MV-4-11 (cell line): ENCODE data around the gene TDRD1.
"Not testable (repeated sequence)": the region's sequence is repeated elsewhere in the genome, so short reads cannot be mapped to it uniquely, and the experiment has no call there.

Experiments
- DNase-seq: peaks from one replicate; lab custom pipeline; 2025; lab: John Stamatoyannopoulos, UW

The TDRD1 gene, protein sequence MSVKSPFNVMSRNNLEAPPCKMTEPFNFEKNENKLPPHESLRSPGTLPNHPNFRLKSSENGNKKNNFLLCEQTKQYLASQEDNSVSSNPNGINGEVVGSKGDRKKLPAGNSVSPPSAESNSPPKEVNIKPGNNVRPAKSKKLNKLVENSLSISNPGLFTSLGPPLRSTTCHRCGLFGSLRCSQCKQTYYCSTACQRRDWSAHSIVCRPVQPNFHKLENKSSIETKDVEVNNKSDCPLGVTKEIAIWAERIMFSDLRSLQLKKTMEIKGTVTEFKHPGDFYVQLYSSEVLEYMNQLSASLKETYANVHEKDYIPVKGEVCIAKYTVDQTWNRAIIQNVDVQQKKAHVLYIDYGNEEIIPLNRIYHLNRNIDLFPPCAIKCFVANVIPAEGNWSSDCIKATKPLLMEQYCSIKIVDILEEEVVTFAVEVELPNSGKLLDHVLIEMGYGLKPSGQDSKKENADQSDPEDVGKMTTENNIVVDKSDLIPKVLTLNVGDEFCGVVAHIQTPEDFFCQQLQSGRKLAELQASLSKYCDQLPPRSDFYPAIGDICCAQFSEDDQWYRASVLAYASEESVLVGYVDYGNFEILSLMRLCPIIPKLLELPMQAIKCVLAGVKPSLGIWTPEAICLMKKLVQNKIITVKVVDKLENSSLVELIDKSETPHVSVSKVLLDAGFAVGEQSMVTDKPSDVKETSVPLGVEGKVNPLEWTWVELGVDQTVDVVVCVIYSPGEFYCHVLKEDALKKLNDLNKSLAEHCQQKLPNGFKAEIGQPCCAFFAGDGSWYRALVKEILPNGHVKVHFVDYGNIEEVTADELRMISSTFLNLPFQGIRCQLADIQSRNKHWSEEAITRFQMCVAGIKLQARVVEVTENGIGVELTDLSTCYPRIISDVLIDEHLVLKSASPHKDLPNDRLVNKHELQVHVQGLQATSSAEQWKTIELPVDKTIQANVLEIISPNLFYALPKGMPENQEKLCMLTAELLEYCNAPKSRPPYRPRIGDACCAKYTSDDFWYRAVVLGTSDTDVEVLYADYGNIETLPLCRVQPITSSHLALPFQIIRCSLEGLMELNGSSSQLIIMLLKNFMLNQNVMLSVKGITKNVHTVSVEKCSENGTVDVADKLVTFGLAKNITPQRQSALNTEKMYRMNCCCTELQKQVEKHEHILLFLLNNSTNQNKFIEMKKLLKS

GRCh38 chr10:114179148-114179547 lies at the start of gene TDRD1:
TDRD1 (plus strand) TSS chr10:114179353; CDS start chr10:114187832, 8,479 bp downstream.
- no peak for DNase-seq

- DNase-seq: peak; percentile 80
These were observed 48.1 kb upstream of the TDRD1 start for GRCh38 chr10:114131094-114131493.

- no peak for DNase-seq
These were observed 43.7 kb upstream of the TDRD1 start for GRCh38 chr10:114135476-114135875.

DNA sequence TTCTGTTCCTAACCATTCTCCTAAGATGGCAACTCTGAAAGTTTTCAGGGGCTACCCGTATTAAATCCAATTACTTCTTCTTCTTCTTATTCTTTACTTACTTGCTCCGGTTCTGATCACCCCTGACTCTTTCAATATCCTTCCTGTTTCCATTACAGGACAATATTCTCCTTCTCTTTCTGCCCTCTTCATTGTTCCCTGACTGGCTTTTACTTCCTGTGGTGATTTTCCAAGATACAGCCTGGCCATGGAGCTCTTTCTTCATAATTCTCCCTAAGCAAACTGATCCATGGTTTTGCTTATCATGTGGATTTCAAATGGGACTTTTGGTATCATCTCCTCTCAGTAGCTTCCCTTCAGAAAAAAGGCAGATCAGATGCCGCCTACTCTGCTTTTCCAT lies 40.6 kb upstream of the TDRD1 start:
- DNase-seq: no peak

DNA sequence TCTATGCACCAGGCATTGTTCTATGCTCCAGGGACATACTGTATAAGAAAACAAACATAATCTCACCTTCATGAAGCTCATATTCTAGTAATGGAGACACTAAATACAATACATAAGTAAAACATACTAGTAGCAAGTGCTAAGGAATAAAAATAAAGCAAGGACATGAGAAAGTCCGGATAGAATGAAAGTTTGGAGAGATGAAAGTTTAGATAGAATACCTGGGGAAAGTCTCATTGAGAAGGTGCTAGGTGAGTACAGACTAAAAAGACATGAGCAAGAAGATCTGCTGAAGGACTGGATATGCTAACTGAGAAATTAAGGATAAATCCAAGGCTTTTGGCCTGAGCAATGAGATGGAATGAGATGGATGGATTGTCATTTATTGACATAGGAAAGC lies 39.1 kb upstream of the TDRD1 start:
- DNase-seq: no peak

DNA sequence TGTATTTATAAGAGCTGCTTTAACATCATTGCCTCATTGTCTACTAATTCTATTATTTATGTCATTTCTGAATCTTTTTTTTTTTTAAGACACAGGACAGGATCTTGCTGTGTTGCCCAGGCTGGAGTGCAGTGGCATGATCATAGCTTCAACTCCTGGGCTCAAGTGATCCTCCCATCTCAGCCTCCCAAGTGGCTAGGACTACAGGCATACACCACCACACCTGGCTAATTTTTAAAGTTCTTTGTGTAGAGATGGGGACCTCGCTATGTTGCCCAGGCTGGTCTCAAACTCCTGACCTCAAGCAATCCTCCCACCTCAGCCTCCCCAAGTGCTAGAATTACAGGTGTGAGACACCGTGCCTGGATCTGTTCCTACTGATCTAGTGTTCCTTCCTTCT lies 38.3 kb upstream of the TDRD1 start:
- not testable (repeated sequence) for DNase-seq

DNA sequence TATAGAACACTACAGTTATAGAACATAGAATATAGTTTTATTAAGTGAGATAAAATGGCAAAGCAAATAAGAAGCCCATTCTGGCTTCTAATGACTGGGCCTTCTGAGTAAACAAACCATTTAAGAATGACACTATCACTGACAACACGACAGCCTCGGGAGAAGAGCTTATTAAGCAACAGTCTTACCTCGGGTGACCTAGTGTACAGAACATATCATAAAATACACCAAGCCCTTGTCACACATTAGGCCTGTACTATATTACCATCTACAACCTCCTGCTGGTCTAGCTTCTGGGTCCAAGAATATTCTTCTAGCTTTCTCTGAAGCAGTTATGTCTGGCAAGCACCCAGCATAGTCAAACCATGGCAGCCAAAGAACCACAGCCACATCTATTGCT lies 37.1 kb upstream of the TDRD1 start:
- DNase-seq: no peak

DNA sequence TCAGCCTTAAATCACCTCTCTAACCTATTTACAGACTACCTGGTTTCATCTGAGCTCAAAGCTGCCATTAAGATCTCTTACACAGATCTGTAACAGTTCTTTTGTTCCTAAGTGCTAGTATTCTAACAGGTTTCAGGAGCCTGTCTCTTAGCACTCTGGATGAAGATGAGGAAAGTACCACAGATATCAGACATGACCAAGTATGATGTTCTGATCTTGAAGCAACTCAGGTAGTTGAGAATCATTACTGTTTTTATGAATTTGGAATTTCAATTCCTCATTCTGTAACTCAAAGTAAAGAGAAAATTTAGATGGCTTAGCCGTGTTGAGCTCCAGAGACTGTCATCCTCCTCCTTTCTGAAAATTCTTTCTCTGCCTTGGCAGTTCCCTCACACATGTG lies 36.0 kb upstream of the TDRD1 start:
- DNase-seq: no peak

DNA sequence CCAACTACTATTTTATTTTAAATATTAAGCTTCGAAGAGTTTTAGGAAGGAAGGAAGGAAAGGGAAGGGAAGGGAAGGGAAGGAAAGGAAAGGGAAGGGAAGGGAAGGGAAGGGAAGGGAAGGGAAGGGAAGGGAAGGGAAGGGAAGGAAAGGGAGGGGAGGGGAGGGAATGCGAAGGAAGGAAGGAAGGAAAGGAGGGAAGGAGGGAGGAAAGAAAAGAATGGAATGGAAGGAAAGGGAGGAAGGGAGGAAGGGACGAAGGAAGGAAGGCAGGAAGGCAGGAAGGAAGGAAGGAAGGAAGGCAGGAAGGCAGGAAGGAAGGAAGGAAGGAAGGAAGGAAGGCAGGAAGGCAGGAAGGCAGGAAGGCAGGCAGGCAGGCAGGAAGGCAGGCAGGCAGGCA lies 29.7 kb upstream of the TDRD1 start:
- DNase-seq: not testable (repeated sequence)

- DNase-seq: no peak
These were observed 27.7 kb upstream of the TDRD1 start for GRCh38 chr10:114151486-114151885.

DNA sequence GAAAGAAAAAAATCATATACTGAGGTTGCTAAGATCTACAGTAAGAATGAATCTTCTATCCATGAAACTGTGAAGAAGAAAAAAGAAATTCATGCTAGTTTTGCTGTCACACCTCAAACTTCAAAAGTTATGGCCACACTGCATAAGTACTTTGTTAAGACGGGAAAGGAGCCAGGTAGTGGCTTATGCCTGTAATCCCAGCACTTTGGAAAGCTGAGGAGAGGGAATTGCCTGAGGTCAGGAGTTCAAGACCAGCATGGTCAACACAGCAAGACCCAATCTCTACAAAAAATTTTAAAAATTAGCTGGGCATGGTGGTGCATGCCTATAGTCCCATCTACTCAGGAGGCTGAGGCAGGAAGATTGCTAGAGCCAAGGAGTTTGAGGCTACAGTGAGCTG lies 27.3 kb upstream of the TDRD1 start:
- DNase-seq: no peak

GRCh38 chr10:114157912-114158311 lies 21.2 kb upstream of the TDRD1 start:
- no peak for DNase-seq

DNA sequence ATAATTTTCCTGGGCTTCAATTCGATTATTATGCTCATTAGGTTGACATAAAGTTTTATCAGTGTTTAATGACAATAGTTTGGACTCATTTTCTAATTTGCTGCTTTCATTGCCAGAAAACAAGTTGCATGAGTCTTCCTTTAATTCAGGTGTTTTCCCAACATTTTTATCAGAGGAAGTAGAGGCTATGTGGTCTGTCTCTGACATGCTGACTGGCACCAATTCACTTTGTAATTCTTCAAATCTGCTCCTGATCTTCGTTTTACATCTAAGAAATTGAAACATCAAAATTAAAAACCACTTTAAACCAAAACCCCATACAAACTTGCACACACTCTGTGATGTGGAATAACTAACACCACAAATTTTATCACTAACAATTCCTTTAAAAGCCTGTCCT lies 16.1 kb upstream of the TDRD1 start:
- DNase-seq: no peak

DNA sequence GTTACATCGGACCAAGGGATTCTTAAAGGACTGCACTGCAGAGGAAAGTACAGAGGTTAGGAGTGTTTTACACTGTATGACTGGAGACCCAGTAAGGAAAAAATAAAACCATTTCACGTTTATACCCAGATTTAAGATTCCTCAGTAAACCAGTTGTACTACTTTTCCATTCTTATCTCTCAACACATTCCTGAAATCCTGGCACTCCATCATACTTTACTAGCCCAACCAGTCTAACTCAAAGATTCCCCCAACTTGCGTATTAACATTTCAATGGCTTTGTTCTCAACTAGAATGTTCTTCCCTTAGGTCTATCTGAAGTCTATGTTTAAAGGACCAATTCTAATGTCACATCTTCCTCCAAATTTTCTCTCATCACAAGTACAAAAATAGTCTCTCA lies 13.1 kb upstream of the TDRD1 start:
- no peak for DNase-seq

GRCh38 chr10:114166494-114166893 lies 12.7 kb upstream of the TDRD1 start:
- DNase-seq: no peak

DNA sequence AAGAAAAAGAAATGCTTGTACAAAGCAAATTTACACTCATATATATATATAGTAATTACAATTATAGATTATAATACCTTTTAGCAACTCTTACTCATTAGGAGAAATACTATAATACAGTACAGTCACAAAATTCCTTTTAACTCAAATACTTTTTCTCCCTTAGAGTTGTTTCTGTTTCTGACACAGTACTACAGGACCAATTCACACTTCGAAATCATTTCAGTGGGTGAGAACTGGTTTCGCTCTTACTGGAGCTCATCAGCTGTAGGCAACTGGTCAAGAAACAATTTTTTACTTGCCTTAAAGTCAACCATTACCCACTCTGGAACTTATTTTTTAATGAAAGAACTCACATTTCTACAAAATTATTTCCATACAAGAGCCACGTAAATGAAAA lies 11.2 kb upstream of the TDRD1 start:
- DNase-seq: no peak

DNA sequence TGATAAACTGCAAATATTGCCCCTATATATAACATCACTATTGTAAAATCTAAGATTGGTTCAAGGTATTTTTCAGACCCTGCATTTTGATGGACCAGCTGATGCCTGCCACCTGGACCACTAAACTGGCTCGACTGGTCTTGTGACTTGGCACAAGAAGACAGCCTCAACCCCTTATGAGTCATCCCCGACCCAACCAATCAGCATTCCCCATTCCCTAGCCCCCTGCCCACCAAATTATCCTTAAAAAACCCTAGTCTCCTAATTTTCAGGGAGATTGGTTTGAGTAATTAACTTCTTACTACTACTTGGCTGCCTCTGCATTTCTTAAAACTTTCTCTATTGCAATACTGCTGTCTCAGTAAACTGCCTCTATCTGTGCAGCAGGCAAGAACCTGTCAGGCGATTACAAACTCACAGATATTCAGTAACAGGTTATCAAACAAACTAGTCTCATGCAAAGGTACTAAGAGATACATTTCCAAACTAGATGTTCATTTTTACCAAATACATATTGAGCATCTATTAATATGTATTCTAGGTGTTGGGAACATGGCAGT lies 10.6 kb upstream of the TDRD1 start:
- no peak for DNase-seq

- no peak for DNase-seq
These were observed 6.9 kb upstream of the TDRD1 start for GRCh38 chr10:114172216-114172615.

DNA sequence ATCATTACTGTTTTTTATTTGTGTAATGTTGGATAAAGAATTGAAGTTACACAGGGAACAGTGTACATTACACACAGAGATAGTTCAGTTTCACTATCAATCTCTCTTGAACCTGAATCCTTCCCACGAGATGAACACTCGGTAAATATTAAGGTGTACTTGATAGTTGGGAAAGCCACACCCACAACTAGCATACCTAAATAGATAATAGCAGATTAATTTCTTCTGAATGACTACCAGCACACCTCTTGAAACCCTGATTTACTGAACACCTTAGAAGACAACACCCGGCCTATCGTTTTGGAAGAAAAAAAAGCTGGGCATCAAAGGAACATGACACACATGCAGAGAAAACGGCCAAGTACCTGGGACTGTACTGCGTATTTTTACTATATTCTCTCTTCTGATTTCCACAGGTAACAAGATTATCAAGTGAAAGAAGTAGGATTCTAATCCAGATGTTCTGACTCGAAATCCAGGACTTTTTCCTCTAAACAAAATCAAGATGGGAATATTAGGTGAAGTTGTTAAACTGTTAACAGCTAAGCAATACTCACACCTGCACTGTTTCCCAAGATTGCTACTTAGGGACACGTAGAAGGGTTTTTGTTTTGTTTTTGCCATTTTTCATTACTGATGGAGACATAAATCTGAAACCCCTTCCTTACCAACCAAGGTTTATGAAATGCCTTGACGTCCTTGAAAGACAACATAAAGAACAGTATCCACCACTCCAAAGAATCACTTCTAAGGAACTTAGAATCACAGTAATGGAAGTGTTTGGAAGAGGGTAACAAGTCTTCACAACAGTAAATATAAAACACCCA lies 6.2 kb upstream of the TDRD1 start:
- DNase-seq: no peak

GRCh38 chr10:114173603-114173920 lies 5.6 kb upstream of the TDRD1 start:
- no peak for DNase-seq

GRCh38 chr10:114173921-114174694 lies 5.0 kb upstream of the TDRD1 start, which contains the start of gene CCDC186:
CCDC186 (minus strand) TSS chr10:114174203; CDS start chr10:114163268, 10,935 bp downstream.
- peak; percentile 69 for DNase-seq
